Smooth muscle cell (in vitro differentiated cells): ENCODE measurements around the gene CST6. TPM values are rescaled to one million over a fixed set of nuclear protein-coding genes. Genes with fewer than 3 reads are reported as not detected.

ENCODE experiments used
- DNase-seq: peaks from one replicate; lab custom pipeline; 2025; ENCODE audit not compliant: unreplicated experiment; lab: John Stamatoyannopoulos, UW
- H2AFZ ChIP-seq: fragments of 200-600 bp; sonication (generic); 2 replicates; pipeline ENCODE4 v1.6.0; 2016; ENCODE audit warnings: antibody characterized with exemption, low read depth, mild to moderate bottlenecking
- H3F3A ChIP-seq: fragments of 200-600 bp; sonication (generic); 2 replicates; pipeline ENCODE4 v1.6.0; 2017; ENCODE audit warnings: antibody characterized with exemption, low read depth
- H3K27ac ChIP-seq: fragments of 200-600 bp; sonication (generic); 2 replicates; pipeline ENCODE4 v1.5.1; 2016; ENCODE audit warnings: low read depth, mild to moderate bottlenecking
- H3K27me3 ChIP-seq: fragments of 200-600 bp; sonication (generic); 2 replicates; pipeline ENCODE4 v1.6.1; 2016; ENCODE audit warnings: low read depth, mild to moderate bottlenecking
- H3K36me3 ChIP-seq: fragments of 200-600 bp; sonication (generic); 2 replicates; pipeline ENCODE4 v1.5.1; 2016; ENCODE audit warnings: low read depth
- H3K4me1 ChIP-seq: fragments of 200-600 bp; sonication (generic); 2 replicates; pipeline ENCODE4 v1.5.1; 2016; ENCODE audit warnings: low read depth
- H3K4me2 ChIP-seq: fragments of 200-600 bp; sonication (generic); 2 replicates; pipeline ENCODE4 v1.6.0; 2016; ENCODE audit warnings: mild to moderate bottlenecking
- H3K4me3 ChIP-seq: fragments of 200-600 bp; sonication (generic); 2 replicates; pipeline ENCODE4 v1.5.1; 2016; ENCODE audit warnings: mild to moderate bottlenecking
- H3K79me2 ChIP-seq: fragments of 200-600 bp; sonication (generic); 2 replicates; pipeline ENCODE4 v1.6.0; 2016; ENCODE audit warnings: low read depth, mild to moderate bottlenecking
- H3K9ac ChIP-seq: fragments of 200-600 bp; sonication (generic); 2 replicates; pipeline ENCODE4 v1.6.0; 2016; ENCODE audit warnings: low read depth
- H3K9me3 ChIP-seq: fragments of 200-600 bp; sonication (generic); replicated peaks from 2 replicates; pipeline ENCODE4 v1.5.1; 2016; ENCODE audit warnings: low read depth
- H4K20me1 ChIP-seq: fragments of 200-600 bp; sonication (generic); 2 replicates; pipeline ENCODE4 v1.6.0; 2016; ENCODE audit warnings: low read depth
- CTCF ChIP-seq: fragments of 200-600 bp; sonication (generic); IDR thresholded peaks from 2 replicates; pipeline ENCODE4 v1.5.1; 2017; ENCODE audit warnings: borderline replicate concordance, mild to moderate bottlenecking, antibody characterized with exemption; ENCODE audit not compliant: insufficient read depth, poor library complexity, severe bottlenecking
- WGBS: methylation state at CpG from one replicate; pipeline ENCODE4 v1.1.7; 2016; ENCODE audit warnings: low lambda C conversion rate; 5-methylcytosine and 5-hydroxymethylcytosine counted together
- polyA plus RNA-seq: library from polyadenylated mRNA; unstranded; fragments of >200 nt; fragmentation: Nextera tagmentation; extraction: Ambion mirVana; gene quantifications from 2 replicates; pipeline ENCODE4 v1.2.1, GENCODE V29; 2016
- total RNA-seq: library from RNA; depleted of rRNA; stranded (reverse); fragments of >200 nt; gene quantifications from 2 replicates; pipeline ENCODE4 v1.2.3, GENCODE V29; 2014

CST6 gene
- total and polyA plus RNA-seq, 2 experiments from 2014 or later = 37.6 to 97.0 TPM

- H3K27ac ChIP-seq = no peak overlapping the region
- H3K9ac ChIP-seq = no peak overlapping the region
- no peaks in the 10 kb centered on the region for H3K36me3 ChIP-seq
- H4K20me1 ChIP-seq = no peaks in the 10 kb centered on the region
- DNase-seq = no peak
- no peak for TF ChIP-seq CTCF
- H3K4me3 ChIP-seq = no peak overlapping the region
- no peaks in the 10 kb centered on the region for H3F3A ChIP-seq
- no peaks in the 10 kb centered on the region for H3K79me2 ChIP-seq
- no peak overlapping the region for H2AFZ ChIP-seq
- H3K9me3 ChIP-seq = no peaks in the 10 kb centered on the region
- H3K4me2 ChIP-seq = no peak overlapping the region
- WGBS = 86% methylated on average over 10 of the region's 10 CpGs
- H3K4me1 ChIP-seq = no peaks in the 10 kb centered on the region
- H3K27me3 ChIP-seq = no peaks in the 10 kb centered on the region
Measured at GRCh38 chr11:65979261-65979759, 32.5 kb upstream of the CST6 start.

DNA sequence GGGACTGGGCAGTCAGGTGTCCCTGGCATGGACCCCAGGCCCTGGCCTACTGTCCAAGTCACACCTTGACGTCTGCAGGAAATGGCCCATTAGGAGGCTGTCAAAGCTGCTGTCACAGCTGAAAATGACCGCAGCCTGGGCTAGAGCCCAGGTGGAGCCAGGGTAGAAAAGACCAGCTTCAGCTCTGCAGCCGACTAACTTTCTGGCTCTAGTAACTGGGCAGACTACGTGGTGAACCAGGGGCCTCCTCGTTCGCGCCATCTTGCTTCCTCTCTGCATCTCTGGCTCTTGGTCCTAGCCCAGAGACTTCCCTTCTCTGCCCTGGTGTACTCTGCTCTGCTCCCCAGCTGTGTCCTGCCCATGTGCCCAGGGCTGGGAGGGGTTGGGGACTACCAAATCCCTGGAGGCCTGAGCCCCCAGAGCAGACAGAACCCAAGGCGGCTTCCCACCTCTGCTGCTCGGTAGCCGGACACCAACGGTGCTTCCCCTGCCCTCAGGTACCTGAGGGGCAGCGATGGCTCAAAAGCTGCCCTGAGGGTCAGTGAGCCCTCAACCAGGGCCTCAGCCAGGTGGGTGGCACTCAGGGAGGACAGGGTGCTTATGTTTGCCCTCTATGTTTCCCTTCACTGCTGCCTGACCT is 30.6 kb upstream of the CST6 start:
- Histone ChIP-seq H3K9ac (no peak overlapping the region), H3K27me3 (no peaks in the 10 kb centered on the region), H4K20me1 (no peaks in the 10 kb centered on the region), H3K4me3 (no peak overlapping the region), H3K36me3 (no peaks in the 10 kb centered on the region), H3K9me3 (no peaks in the 10 kb centered on the region), H3K4me2 (no peak overlapping the region), H3K79me2 (no peaks in the 10 kb centered on the region), H3K27ac (no peak overlapping the region), H3F3A (no peaks in the 10 kb centered on the region), H3K4me1 (no peaks in the 10 kb centered on the region), H2AFZ (no peak overlapping the region)
- no peak for TF ChIP-seq CTCF
- DNase-seq = no peak
- WGBS = 88% methylated on average over 12 of the region's 12 CpGs

GRCh38 chr11:65981972-65982823 is 29.6 kb upstream of the CST6 start:
- H3K9me3 ChIP-seq = no peaks in the 10 kb centered on the region
- no peak overlapping the region for H3K4me3 ChIP-seq
- no peaks in the 10 kb centered on the region for H4K20me1 ChIP-seq
- no peak for TF ChIP-seq CTCF
- H3K4me1 ChIP-seq = no peaks in the 10 kb centered on the region
- WGBS = 89% methylated on average over 16 of the region's 16 CpGs
- no peak overlapping the region for H2AFZ ChIP-seq
- DNase-seq = no peak
- no peaks in the 10 kb centered on the region for H3K27me3 ChIP-seq
- no peaks in the 10 kb centered on the region for H3K79me2 ChIP-seq
- no peak overlapping the region for H3K27ac ChIP-seq
- no peak overlapping the region for H3K9ac ChIP-seq
- H3K36me3 ChIP-seq = no peaks in the 10 kb centered on the region
- H3F3A ChIP-seq = no peaks in the 10 kb centered on the region
- H3K4me2 ChIP-seq = no peak overlapping the region
